Measurements from ENCODE around the gene KRT77.

The KRT77 gene

GRCh38 chr12:52669426-52669825 lies 33.9 kb downstream of the KRT77 start:
- TF ChIP-seq SIN3A (IDR thresholded peaks at IDR 0.05; ENCODE audit: borderline replicate concordance, insufficient read depth, low read length) (no peak), POLR2AphosphoS5 (IDR thresholded peaks at IDR 0.05; ENCODE audit: low read depth, low read length) (no peak), TAF1 (IDR thresholded peaks at IDR 0.05; ENCODE audit: borderline replicate concordance, insufficient read depth, low read length) (no peak), FOXP2 (optimal IDR thresholded peaks at IDR 0.05; ENCODE audit: borderline replicate concordance, extremely low read depth, extremely low read length, insufficient read depth) (no peak)
- TF ChIP-seq, protein P1, sequence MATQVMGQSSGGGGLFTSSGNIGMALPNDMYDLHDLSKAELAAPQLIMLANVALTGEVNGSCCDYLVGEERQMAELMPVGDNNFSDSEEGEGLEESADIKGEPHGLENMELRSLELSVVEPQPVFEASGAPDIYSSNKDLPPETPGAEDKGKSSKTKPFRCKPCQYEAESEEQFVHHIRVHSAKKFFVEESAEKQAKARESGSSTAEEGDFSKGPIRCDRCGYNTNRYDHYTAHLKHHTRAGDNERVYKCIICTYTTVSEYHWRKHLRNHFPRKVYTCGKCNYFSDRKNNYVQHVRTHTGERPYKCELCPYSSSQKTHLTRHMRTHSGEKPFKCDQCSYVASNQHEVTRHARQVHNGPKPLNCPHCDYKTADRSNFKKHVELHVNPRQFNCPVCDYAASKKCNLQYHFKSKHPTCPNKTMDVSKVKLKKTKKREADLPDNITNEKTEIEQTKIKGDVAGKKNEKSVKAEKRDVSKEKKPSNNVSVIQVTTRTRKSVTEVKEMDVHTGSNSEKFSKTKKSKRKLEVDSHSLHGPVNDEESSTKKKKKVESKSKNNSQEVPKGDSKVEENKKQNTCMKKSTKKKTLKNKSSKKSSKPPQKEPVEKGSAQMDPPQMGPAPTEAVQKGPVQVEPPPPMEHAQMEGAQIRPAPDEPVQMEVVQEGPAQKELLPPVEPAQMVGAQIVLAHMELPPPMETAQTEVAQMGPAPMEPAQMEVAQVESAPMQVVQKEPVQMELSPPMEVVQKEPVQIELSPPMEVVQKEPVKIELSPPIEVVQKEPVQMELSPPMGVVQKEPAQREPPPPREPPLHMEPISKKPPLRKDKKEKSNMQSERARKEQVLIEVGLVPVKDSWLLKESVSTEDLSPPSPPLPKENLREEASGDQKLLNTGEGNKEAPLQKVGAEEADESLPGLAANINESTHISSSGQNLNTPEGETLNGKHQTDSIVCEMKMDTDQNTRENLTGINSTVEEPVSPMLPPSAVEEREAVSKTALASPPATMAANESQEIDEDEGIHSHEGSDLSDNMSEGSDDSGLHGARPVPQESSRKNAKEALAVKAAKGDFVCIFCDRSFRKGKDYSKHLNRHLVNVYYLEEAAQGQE (IDR thresholded peaks at IDR 0.05; ENCODE audit: insufficient read depth in 1 of 2, low read depth in 2 of 2, low read length in 2 of 2): no peak

- TF ChIP-seq, protein P1 (IDR thresholded peaks at IDR 0.05; ENCODE audit: insufficient read depth in 1 of 2, low read depth in 2 of 2, low read length in 2 of 2): no peak
- TF ChIP-seq POLR2AphosphoS5 (IDR thresholded peaks at IDR 0.05; ENCODE audit: low read depth, low read length) (no peak), SIN3A (IDR thresholded peaks at IDR 0.05; ENCODE audit: borderline replicate concordance, insufficient read depth, low read length) (no peak), FOXP2 (optimal IDR thresholded peaks at IDR 0.05; ENCODE audit: borderline replicate concordance, extremely low read depth, extremely low read length, insufficient read depth) (no peak), TAF1 (IDR thresholded peaks at IDR 0.05; ENCODE audit: borderline replicate concordance, insufficient read depth, low read length) (no peak)
Observed at GRCh38 chr12:52667931-52668330, 35.4 kb downstream of the KRT77 start.

- no peak for TF ChIP-seq POLR2AphosphoS5 (IDR thresholded peaks at IDR 0.05; ENCODE audit: low read depth, low read length)
- TF ChIP-seq SIN3A (IDR thresholded peaks at IDR 0.05; ENCODE audit: borderline replicate concordance, insufficient read depth, low read length): no peak
- no peak for TF ChIP-seq FOXP2 (optimal IDR thresholded peaks at IDR 0.05; ENCODE audit: borderline replicate concordance, extremely low read depth, extremely low read length, insufficient read depth)
- TF ChIP-seq TAF1 (IDR thresholded peaks at IDR 0.05; ENCODE audit: borderline replicate concordance, insufficient read depth, low read length): no peak
- TF ChIP-seq, protein P1 (IDR thresholded peaks at IDR 0.05; ENCODE audit: insufficient read depth in 1 of 2, low read depth in 2 of 2, low read length in 2 of 2): no peak
Observed at GRCh38 chr12:52667509-52667908, 35.8 kb downstream of the KRT77 start.

DNA sequence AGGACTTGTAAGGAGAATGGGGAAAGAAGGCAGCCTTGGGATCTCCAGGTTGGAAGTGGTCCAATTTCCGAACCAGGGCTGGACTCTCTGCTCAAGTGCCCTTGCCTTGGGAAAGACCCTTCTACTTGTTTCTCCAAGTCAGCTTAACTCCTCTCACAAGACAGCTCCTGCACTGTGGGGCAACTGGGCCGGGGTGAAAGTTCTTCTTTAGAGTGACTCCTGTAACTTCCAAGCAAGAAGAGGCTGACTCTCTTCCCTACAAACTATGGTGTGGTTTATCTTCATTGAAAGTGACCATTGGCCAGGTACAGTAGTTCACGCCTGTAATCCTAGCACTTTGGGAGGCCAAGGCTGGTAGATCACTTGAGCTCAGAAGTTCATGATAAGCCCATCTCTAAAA lies 36.9 kb downstream of the KRT77 start:
- TF ChIP-seq POLR2AphosphoS5 (IDR thresholded peaks at IDR 0.05; ENCODE audit: low read depth, low read length): no peak
- no peak for TF ChIP-seq TAF1 (IDR thresholded peaks at IDR 0.05; ENCODE audit: borderline replicate concordance, insufficient read depth, low read length)
- TF ChIP-seq SIN3A (IDR thresholded peaks at IDR 0.05; ENCODE audit: borderline replicate concordance, insufficient read depth, low read length): no peak
- TF ChIP-seq, protein P1 (IDR thresholded peaks at IDR 0.05; ENCODE audit: insufficient read depth in 1 of 2, low read depth in 2 of 2, low read length in 2 of 2): no peak
- no peak for TF ChIP-seq FOXP2 (optimal IDR thresholded peaks at IDR 0.05; ENCODE audit: borderline replicate concordance, extremely low read depth, extremely low read length, insufficient read depth)

DNA sequence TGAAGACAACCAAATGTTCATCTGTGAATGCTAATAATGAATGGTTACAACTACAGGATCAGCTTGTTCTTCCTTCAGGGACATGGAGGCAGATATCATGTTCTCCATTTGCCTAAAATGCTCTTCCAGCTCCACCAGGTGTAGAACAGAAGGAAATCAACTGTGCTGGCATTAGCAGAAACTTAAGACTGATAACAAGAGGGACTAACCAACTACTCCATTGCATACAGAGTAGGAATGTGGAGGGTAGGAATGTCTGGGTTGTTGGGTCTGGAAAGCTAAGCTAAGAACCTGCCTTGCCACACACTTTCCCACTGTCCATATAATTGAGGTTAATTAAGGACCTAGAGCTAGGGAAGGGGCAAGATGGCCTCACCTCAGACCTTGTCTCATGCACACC lies 39.9 kb downstream of the KRT77 start:
- TF ChIP-seq, protein P1 (IDR thresholded peaks at IDR 0.05; ENCODE audit: insufficient read depth in 1 of 2, low read depth in 2 of 2, low read length in 2 of 2): no peak
- TF ChIP-seq FOXP2 (optimal IDR thresholded peaks at IDR 0.05; ENCODE audit: borderline replicate concordance, extremely low read depth, extremely low read length, insufficient read depth): no peak
- TF ChIP-seq SIN3A (IDR thresholded peaks at IDR 0.05; ENCODE audit: borderline replicate concordance, insufficient read depth, low read length): no peak
- no peak for TF ChIP-seq POLR2AphosphoS5 (IDR thresholded peaks at IDR 0.05; ENCODE audit: low read depth, low read length)
- no peak for TF ChIP-seq TAF1 (IDR thresholded peaks at IDR 0.05; ENCODE audit: borderline replicate concordance, insufficient read depth, low read length)
